HepG2 (cell line): Measurements from ENCODE around the gene KCNQ1OT1. TPM values are rescaled to one million over a fixed set of nuclear protein-coding genes. Genes with fewer than 3 reads are reported as not detected.
A peak's percentile ranks its signal among the peaks of the same experiment; 100 is the strongest.

Experiments used
- CREB3 ChIP-seq: sonication (generic); formaldehyde crosslinking; IDR thresholded peaks from 2 replicates; pipeline ENCODE4 v1.5.0; 2020; ENCODE audit warnings: missing genetic modification reagents
- HMGA1 ChIP-seq: sonication (generic); formaldehyde crosslinking; conservative IDR thresholded peaks from 2 replicates; pipeline ENCODE4 v1.4.0; 2020; ENCODE audit warnings: missing genetic modification reagents
- HNF1B ChIP-seq: sonication (generic); formaldehyde crosslinking; IDR thresholded peaks from 2 replicates; pipeline ENCODE4 v1.5.1; 2020; ENCODE audit warnings: mild to moderate bottlenecking, moderate library complexity, missing genetic modification reagents
- HNRNPH1 ChIP-seq: fragments of 200-400 bp; formaldehyde crosslinking; optimal IDR thresholded peaks from 2 replicates; pipeline ENCODE3; 2017; ENCODE audit warnings: mild to moderate bottlenecking, low read depth, low read length
- KLF6 ChIP-seq: IDR thresholded peaks from 2 replicates; pipeline ENCODE4 v1.8.0; 2016; ENCODE audit warnings: missing biosample characterization, missing genetic modification reagents
- MTF2 ChIP-seq: sonication (generic); formaldehyde crosslinking; IDR thresholded peaks from 2 replicates; pipeline ENCODE4 v1.5.0; 2020; ENCODE audit warnings: missing genetic modification reagents, borderline replicate concordance
- NCOA1 ChIP-seq: sonication (generic); formaldehyde crosslinking; IDR thresholded peaks from 2 replicates; pipeline ENCODE4 v1.9.0; 2021; ENCODE audit warnings: missing genetic modification reagents
- PCBP2 ChIP-seq: fragments of 200-400 bp; formaldehyde crosslinking; optimal IDR thresholded peaks from 2 replicates; pipeline ENCODE3; 2018; ENCODE audit warnings: low read length, low read depth; ENCODE audit not compliant: poor library complexity, severe bottlenecking
- RBFOX2 ChIP-seq: fragments of 200-400 bp; formaldehyde crosslinking; IDR thresholded peaks from 2 replicates; pipeline ENCODE4 v1.6.1; 2017; ENCODE audit warnings: low read depth, mild to moderate bottlenecking, low read length
- SRSF1 ChIP-seq: fragments of 200-400 bp; formaldehyde crosslinking; optimal IDR thresholded peaks from 2 replicates; pipeline ENCODE3; 2017; ENCODE audit warnings: mild to moderate bottlenecking, low read depth, low read length, moderate library complexity
- ZBTB10 ChIP-seq: sonication (generic); formaldehyde crosslinking; IDR thresholded peaks from 2 replicates; pipeline ENCODE4 v1.4.0; 2020; ENCODE audit warnings: missing genetic modification reagents, borderline replicate concordance
- ZC3H4 ChIP-seq: sonication (generic); formaldehyde crosslinking; IDR thresholded peaks from 2 replicates; pipeline ENCODE4 v1.4.0; 2020; ENCODE audit warnings: missing genetic modification reagents, borderline replicate concordance
- ZNF704 ChIP-seq: sonication (generic); formaldehyde crosslinking; IDR thresholded peaks from 2 replicates; pipeline ENCODE4 v1.8.1; 2023; ENCODE audit warnings: mild to moderate bottlenecking, inconsistent platforms, moderate library complexity, missing genetic modification reagents, borderline replicate concordance
- polyA plus RNA-seq, 8 experiments: library from polyadenylated mRNA; depleted of rRNA in 3 of 8; stranded (reverse) in 7 of 8; unstranded in 1 of 8; fragments of >200 nt; fragmentation: Illumina TruSeq in 4 of 8; extraction: Trizol in 4 of 8; gene quantifications; 2 replicates each; pipeline versions ENCODE4 v1.2.1 to v1.2.3, GENCODE V29; 2011 to 2016; ENCODE audit warnings: low read depth in 4 of 8, missing spikeins in 1 of 8, mixed read lengths in 1 of 8; ENCODE audit not compliant: insufficient read depth in 1 of 8
- total RNA-seq, 5 experiments: library from RNA; depleted of rRNA; stranded (reverse); fragments of >200 nt; fragmentation: Illumina TruSeq; extraction: Trizol; gene quantifications; 2 replicates each; pipeline ENCODE4 v1.2.3, GENCODE V29; 2016; ENCODE audit warnings: low read depth in 1 of 5
- TF ChIP-seq, protein P1 (sequence below): sonication (generic); formaldehyde crosslinking; IDR thresholded peaks from 2 replicates; pipeline ENCODE4 v1.4.0; 2020; ENCODE audit warnings: mild to moderate bottlenecking, missing genetic modification reagents
- TF ChIP-seq, protein P2 (sequence below): sonication (generic); formaldehyde crosslinking; IDR thresholded peaks from 2 replicates; pipeline ENCODE4 v1.8.0; 2022; ENCODE audit warnings: mild to moderate bottlenecking, missing genetic modification reagents, borderline replicate concordance

The KCNQ1OT1 gene
- total and polyA plus RNA-seq, 2 of the 13 experiments (the other 11 are each of a cell fraction or from before 2014, with no cell fraction given) = 1.3 to 18.9 TPM

- TF ChIP-seq MTF2 (CRISPR knock-in tag) (0 out of 2 replicates have a peak, but pooled peaks have one; percentile 58), HNF1B (0 out of 2 replicates have a peak, but pooled peaks have one; percentile 1), KLF6 (CRISPR knock-in tag) (no peak), CREB3 (CRISPR knock-in tag) (0 out of 2 replicates have a peak, but pooled peaks have one; percentile 23), NCOA1 (no peak), PCBP2 (no peak), SRSF1 (peak; percentile 45), HMGA1 (CRISPR knock-in tag) (no peak), ZBTB10 (CRISPR knock-in tag) (0 out of 2 replicates have a peak, but pooled peaks have one; percentile 12), HNRNPH1 (peak; percentile 30), RBFOX2 (peak; percentile 79; the same call in 1 of the 2 replicates), ZNF704 (CRISPR knock-in tag) (0 out of 2 replicates have a peak, but pooled peaks have one; percentile 50), ZC3H4 (peak; percentile 79; the same call in 1 of the 2 replicates)
- TF ChIP-seq, protein P1, sequence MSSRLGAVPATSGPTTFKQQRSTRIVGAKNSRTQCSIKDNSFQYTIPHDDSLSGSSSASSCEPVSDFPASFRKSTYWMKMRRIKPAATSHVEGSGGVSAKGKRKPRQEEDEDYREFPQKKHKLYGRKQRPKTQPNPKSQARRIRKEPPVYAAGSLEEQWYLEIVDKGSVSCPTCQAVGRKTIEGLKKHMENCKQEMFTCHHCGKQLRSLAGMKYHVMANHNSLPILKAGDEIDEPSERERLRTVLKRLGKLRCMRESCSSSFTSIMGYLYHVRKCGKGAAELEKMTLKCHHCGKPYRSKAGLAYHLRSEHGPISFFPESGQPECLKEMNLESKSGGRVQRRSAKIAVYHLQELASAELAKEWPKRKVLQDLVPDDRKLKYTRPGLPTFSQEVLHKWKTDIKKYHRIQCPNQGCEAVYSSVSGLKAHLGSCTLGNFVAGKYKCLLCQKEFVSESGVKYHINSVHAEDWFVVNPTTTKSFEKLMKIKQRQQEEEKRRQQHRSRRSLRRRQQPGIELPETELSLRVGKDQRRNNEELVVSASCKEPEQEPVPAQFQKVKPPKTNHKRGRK (CRISPR knock-in tag) = 0 out of 2 replicates have a peak, but pooled peaks have one; percentile 62
- TF ChIP-seq, protein P2, sequence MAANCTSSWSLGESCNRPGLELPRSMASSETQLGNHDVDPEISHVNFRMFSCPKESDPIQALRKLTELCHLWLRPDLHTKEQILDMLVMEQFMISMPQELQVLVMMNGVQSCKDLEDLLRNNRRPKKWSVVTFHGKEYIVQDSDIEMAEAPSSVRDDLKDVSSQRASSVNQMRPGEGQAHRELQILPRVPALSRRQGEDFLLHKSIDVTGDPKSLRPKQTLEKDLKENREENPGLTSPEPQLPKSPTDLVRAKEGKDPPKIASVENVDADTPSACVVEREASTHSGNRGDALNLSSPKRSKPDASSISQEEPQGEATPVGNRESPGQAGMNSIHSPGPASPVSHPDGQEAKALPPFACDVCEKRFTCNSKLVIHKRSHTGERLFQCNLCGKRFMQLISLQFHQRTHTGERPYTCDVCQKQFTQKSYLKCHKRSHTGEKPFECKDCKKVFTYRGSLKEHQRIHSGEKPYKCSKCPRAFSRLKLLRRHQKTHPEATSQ = 0 out of 2 replicates have a peak, but pooled peaks have one; percentile 35
Observed at GRCh38 chr11:2728128-2728662, 28.4 kb upstream of the KCNQ1OT1 start (continued).
